H1 (cell line): ENCODE data around the gene TADA2B. TPM values are rescaled to one million over a fixed set of nuclear protein-coding genes. Genes with fewer than 3 reads are reported as not detected.

Experiments
- CTCF ChIA-PET: fragments of 300-600 bp; sonication (Branson Sonifier 250); formaldehyde crosslinking; loops from one replicate; lab custom pipeline; 2021; ENCODE audit not compliant: partially characterized antibody; lab: Charles Lee
- POLR2A ChIA-PET: fragments of 300-600 bp; sonication (Branson Sonifier 250); formaldehyde crosslinking; loops from one replicate; lab custom pipeline; 2021; ENCODE audit warnings: inconsistent platforms; ENCODE audit not compliant: partially characterized antibody; lab: Charles Lee
- DNase-seq, 2 experiments: peaks; one replicate each; pipeline versions ENCODE4 v3.0.0 to v3.0.0-alpha.2; 2010 to 2022; ENCODE audit warnings: low spot score in 2 of 2, low read depth in 1 of 2, mixed read lengths in 1 of 2
- FAIRE-seq: peaks from 2 replicates; lab custom pipeline; 2011; peaks lifted over from hg19 to GRCh38; lab: Jason Lieb, UNC
- H2AFZ ChIP-seq: 2 replicates; pipeline ENCODE4 v1.8.1; 2012; ENCODE audit warnings: low read length, inconsistent platforms
- H2AK5ac ChIP-seq: 2 replicates; pipeline ENCODE4 v1.6.1; 2013; ENCODE audit warnings: low read depth, low read length
- H2BK120ac ChIP-seq: replicated peaks from 2 replicates; pipeline ENCODE3; 2013; ENCODE audit warnings: low read depth, low read length, inconsistent platforms
- H2BK12ac ChIP-seq: 2 replicates; pipeline ENCODE4 v1.6.1; 2013; ENCODE audit warnings: low read depth, low read length
- H2BK15ac ChIP-seq: 2 replicates; pipeline ENCODE4 v1.6.1; 2013; ENCODE audit warnings: low read length
- H2BK20ac ChIP-seq: 2 replicates; pipeline ENCODE4 v1.6.1; 2013; ENCODE audit warnings: low read length
- H2BK5ac ChIP-seq: 2 replicates; pipeline ENCODE4 v1.6.1; 2013; ENCODE audit warnings: low read depth, low read length
- H3K14ac ChIP-seq: 2 replicates; pipeline ENCODE4 v1.6.1; 2013; ENCODE audit warnings: inconsistent platforms; ENCODE audit not compliant: insufficient read length
- H3K18ac ChIP-seq: 2 replicates; pipeline ENCODE4 v1.6.1; 2013; ENCODE audit warnings: low read length; ENCODE audit errors: extremely low read depth
- H3K23ac ChIP-seq: 2 replicates; pipeline ENCODE4 v1.6.1; 2013; ENCODE audit warnings: inconsistent platforms; ENCODE audit not compliant: insufficient read length
- H3K23me2 ChIP-seq: 2 replicates; pipeline ENCODE4 v1.6.1; 2013; ENCODE audit warnings: low read depth, low read length
- H3K27ac ChIP-seq: 2 replicates; pipeline ENCODE4 v1.6.1; 2011; ENCODE audit warnings: low read depth, low read length, inconsistent platforms
- H3K27me3 ChIP-seq, 4 experiments: replicated peaks in 1 of 4; 1 replicate in 1 of 4; 2 replicates in 3 of 4; pipeline versions ENCODE4 v1.6.1 to v1.8.1; 2011 to 2013; ENCODE audit warnings: low read length in 3 of 4, mild to moderate bottlenecking in 3 of 4, inconsistent platforms in 2 of 4, mixed read lengths in 2 of 4, moderate library complexity in 1 of 4; ENCODE audit not compliant: control insufficient read depth in 3 of 4, insufficient read depth in 3 of 4; ENCODE audit errors: extremely low read depth in 1 of 4
- H3K36me3 ChIP-seq, 4 experiments: 2 replicates each; pipeline versions ENCODE4 v1.6.1 to v1.8.1; 2011 to 2013; ENCODE audit warnings: mild to moderate bottlenecking in 4 of 4, low read length in 3 of 4, moderate library complexity in 2 of 4, control low read depth in 1 of 4, inconsistent platforms in 1 of 4; ENCODE audit not compliant: insufficient read depth in 4 of 4, control insufficient read depth in 2 of 4
- H3K4ac ChIP-seq: replicated peaks from 2 replicates; pipeline ENCODE3; 2013; ENCODE audit warnings: low read length, low read depth, mixed read lengths, inconsistent platforms; ENCODE audit not compliant: insufficient read length
- H3K4me1 ChIP-seq, 4 experiments: replicated peaks in 1 of 4; 1 replicate in 1 of 4; 2 replicates in 3 of 4; pipeline versions ENCODE4 v1.6.1 to v1.8.1; 2011 to 2013; ENCODE audit warnings: low read length in 3 of 4, inconsistent platforms in 2 of 4, mixed read lengths in 1 of 4; ENCODE audit not compliant: insufficient read depth in 4 of 4, control insufficient read depth in 3 of 4
- H3K4me2 ChIP-seq, 2 experiments: 2 replicates each; pipeline versions ENCODE4 v1.6.1 to v1.8.1; 2011 to 2013; ENCODE audit warnings: low read depth in 2 of 2, low read length in 2 of 2, control low read depth in 1 of 2, inconsistent platforms in 1 of 2, mild to moderate bottlenecking in 1 of 2; ENCODE audit not compliant: insufficient read depth in 1 of 2
- H3K4me3 ChIP-seq, 4 experiments: fragments of 200-600, 300-600 bp in 1 of 4; sonication (generic), shearing (Covaris generic), sonication (Bioruptor Twin) in 1 of 4; 2 replicates each; pipeline versions ENCODE4 v1.5.1 to v1.8.1; 2011 to 2016; ENCODE audit warnings: low read length in 4 of 4, low read depth in 3 of 4, control low read depth in 2 of 4, inconsistent platforms in 2 of 4, mild to moderate bottlenecking in 2 of 4, mixed read lengths in 1 of 4, moderate library complexity in 1 of 4; ENCODE audit not compliant: insufficient read depth in 2 of 4; ENCODE audit errors: extremely low read depth in 1 of 4
- H3K56ac ChIP-seq: replicated peaks from 2 replicates; pipeline ENCODE3; 2013; ENCODE audit warnings: low read depth, mild to moderate bottlenecking, mixed read lengths, low read length, inconsistent platforms; ENCODE audit not compliant: insufficient read length
- H3K79me1 ChIP-seq: 2 replicates; pipeline ENCODE4 v1.6.1; 2013; ENCODE audit warnings: low read depth, low read length, control low read depth
- H3K79me2 ChIP-seq, 2 experiments: 2 replicates each; pipeline versions ENCODE4 v1.6.1 to v1.8.1; 2012 to 2013; ENCODE audit warnings: low read length in 2 of 2, mild to moderate bottlenecking in 2 of 2, inconsistent platforms in 1 of 2; ENCODE audit not compliant: insufficient read depth in 2 of 2, control insufficient read depth in 1 of 2
- H3K9ac ChIP-seq, 4 experiments: replicated peaks in 1 of 4; 1 replicate in 1 of 4; 2 replicates in 3 of 4; pipeline versions ENCODE4 v1.6.1 to v1.8.1; 2011 to 2013; ENCODE audit warnings: low read depth in 3 of 4, low read length in 3 of 4, control low read depth in 2 of 4, mild to moderate bottlenecking in 2 of 4, moderate library complexity in 2 of 4, inconsistent platforms in 1 of 4; ENCODE audit errors: extremely low read depth in 1 of 4
- H3K9me3 ChIP-seq, 2 experiments: 2 replicates each; pipeline versions ENCODE4 v1.6.1 to v1.8.1; 2012 to 2013; ENCODE audit warnings: mild to moderate bottlenecking in 2 of 2, moderate library complexity in 2 of 2, control low read depth in 1 of 2, inconsistent platforms in 1 of 2, low read depth in 1 of 2, low read length in 1 of 2, mixed read lengths in 1 of 2; ENCODE audit not compliant: insufficient read depth in 2 of 2
- H4K20me1 ChIP-seq, 2 experiments: replicated peaks in 1 of 2; 2 replicates each; pipeline versions ENCODE3 to v1.8.1; 2011 to 2013; ENCODE audit warnings: inconsistent platforms in 2 of 2, low read length in 2 of 2, mild to moderate bottlenecking in 1 of 2; ENCODE audit not compliant: insufficient read depth in 2 of 2, control insufficient read depth in 1 of 2
- H4K5ac ChIP-seq: 2 replicates; pipeline ENCODE4 v1.6.1; 2013; ENCODE audit warnings: low read length, low read depth, mixed read lengths, inconsistent platforms; ENCODE audit not compliant: insufficient read length
- H4K8ac ChIP-seq: 2 replicates; pipeline ENCODE4 v1.8.0; 2013; ENCODE audit warnings: mild to moderate bottlenecking, moderate library complexity, low read length, inconsistent platforms; ENCODE audit not compliant: insufficient read depth; ENCODE audit errors: extremely low read depth
- H4K91ac ChIP-seq: replicated peaks from 2 replicates; pipeline ENCODE3; 2013; ENCODE audit warnings: low read length, mixed read lengths, inconsistent platforms; ENCODE audit not compliant: insufficient read length
- CREB1 ChIP-seq: IDR thresholded peaks from 2 replicates; pipeline ENCODE4 v1.6.1; 2012; ENCODE audit warnings: inconsistent platforms
- WGBS, 2 experiments: shearing (Covaris generic) in 1 of 2; methylation state at CpG; one replicate each; pipeline versions ENCODE4 v1.1.6 to v1.1.7; 2013 to 2015; ENCODE audit warnings: low lambda C conversion rate in 2 of 2, mixed read lengths in 2 of 2, inconsistent platforms in 1 of 2, low coverage in 1 of 2, missing lambda C conversion rate in 1 of 2; ENCODE audit not compliant: insufficient replicate concordance in 2 of 2, insufficient coverage in 1 of 2, insufficient read length in 1 of 2; ENCODE audit errors: extremely low coverage in 1 of 2, missing lambda C conversion rate in 1 of 2; 5-methylcytosine and 5-hydroxymethylcytosine counted together
- polyA plus RNA-seq, 7 experiments: library from polyadenylated mRNA; depleted of rRNA in 3 of 7; stranded (reverse) in 5 of 7; unstranded in 2 of 7; fragments of >200 nt in 5 of 7; fragments of 200-250 nt in 2 of 7; gene quantifications; 1 replicate in 5 of 7; 2 replicates in 1 of 7; 4 replicates in 1 of 7; pipeline versions ENCODE4 v1.2.1 to v1.2.3, GENCODE V29; 2011 to 2013; ENCODE audit warnings: missing spikeins in 2 of 7, mixed read lengths in 2 of 7
- total RNA-seq: library from RNA; stranded (reverse); fragmentation: NEBNext Ultra II Directional; extraction: Animal tissue kit (Norgen Biotek cat#: 25700); gene quantifications from 2 replicates; pipeline ENCODE4 v1.2.1, GENCODE V29; 2021

The TADA2B gene
- total and polyA plus RNA-seq, 2 of the 8 experiments (the other 6 are each of a cell fraction or from before 2014, with no cell fraction given), result 5.7 to 12.1 TPM

DNA sequence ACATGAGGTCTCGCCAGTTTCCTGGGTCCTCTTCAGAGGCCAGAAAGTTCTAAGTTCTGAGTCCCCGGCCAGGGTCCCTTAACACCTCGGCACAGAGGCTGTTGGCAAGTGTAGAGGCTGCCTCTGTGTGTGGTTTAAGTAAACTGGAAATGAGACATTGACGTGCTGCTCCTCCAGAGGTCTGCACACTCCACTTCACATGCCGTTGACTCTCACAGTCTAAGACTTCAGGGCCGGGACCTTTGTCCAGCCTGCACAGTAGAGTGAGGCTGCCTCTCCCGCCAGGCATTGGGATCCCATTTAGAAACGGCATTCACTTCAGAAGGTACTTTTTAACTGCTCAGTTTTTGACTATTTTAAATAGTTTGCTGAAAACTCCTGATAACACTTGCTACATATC lies 10.6 kb upstream of the TADA2B start:
- H2BK20ac ChIP-seq, result no peak overlapping the region
- H3K14ac ChIP-seq, result no peak overlapping the region
- 0 out of 2 replicates have a peak, but pooled peaks cover 3% of the 10 kb centered on the region for H3K79me1 ChIP-seq
- H3K9ac ChIP-seq, result no peak overlapping the region
- no peak overlapping the region for H2AK5ac ChIP-seq
- DNase-seq (no peak), FAIRE-seq (no peak)
- no peak overlapping the region for H3K18ac ChIP-seq
- no peaks in the 10 kb centered on the region for H3K9me3 ChIP-seq
- H4K91ac ChIP-seq, result no peak overlapping the region
- H3K4me3 ChIP-seq, result no peak overlapping the region
- ChIA-PET POLR2A (no interaction called here), CTCF (no interaction called here)
- H4K20me1 ChIP-seq, result peaks cover 8 to 14% of the 10 kb centered on the region in 2 experiments
- H4K8ac ChIP-seq, result no peak overlapping the region
- peaks cover 4% of the 10 kb centered on the region; the same call in 1 of the 2 replicates for H3K23me2 ChIP-seq
- peaks cover 4 to 27% (median 16%) of the 10 kb centered on the region in 4 experiments; a peak in 7 of 8 replicates for H3K36me3 ChIP-seq
- no peak overlapping the region for H2BK5ac ChIP-seq
- H3K23ac ChIP-seq, result no peak overlapping the region
- H3K27ac ChIP-seq, result no peak overlapping the region
- H3K4me2 ChIP-seq, result no peak overlapping the region
- no peak overlapping the region for H2BK12ac ChIP-seq
- H3K56ac ChIP-seq, result no peak overlapping the region
- TF ChIP-seq CREB1, result no peak
- no peak overlapping the region for H2BK120ac ChIP-seq
- no peak overlapping the region for H2AFZ ChIP-seq
- H4K5ac ChIP-seq, result no peak overlapping the region
- no peaks in the 10 kb centered on the region for H3K4me1 ChIP-seq
- H2BK15ac ChIP-seq, result no peak overlapping the region
- WGBS, 2 experiments, result 87% methylated on average over 8 of the region's 8 CpGs; no CpG with 5 or more reads in 1 of the 2 experiments
- H3K27me3 ChIP-seq, result no peaks in the 10 kb centered on the region
- no peak overlapping the region for H3K4ac ChIP-seq
- no peaks in the 10 kb centered on the region for H3K79me2 ChIP-seq
